B cell (primary cell): ENCODE measurements around the gene TRIM62. TPM values are rescaled to one million over a fixed set of nuclear protein-coding genes. Genes with fewer than 3 reads are reported as not detected.

Experiments
- ATAC-seq: fragments of 200-7000 bp; cut with Tn5 transposase; one replicate; pipeline ENCODE4 v1.10.0; 2021; ENCODE audit warnings: low read depth, mild to moderate bottlenecking, moderate number of reproducible peaks, moderate library complexity
- CTCF ChIA-PET: fragments of 350-600 bp; sonication (Branson Sonifier 250); formaldehyde crosslinking; loops from one replicate; lab custom pipeline; 2021; ENCODE audit warnings: antibody characterized with exemption, inconsistent platforms; lab: Charles Lee
- POLR2A ChIA-PET: fragments of 350-600 bp; sonication (Branson Sonifier 250); formaldehyde crosslinking; loops from one replicate; lab custom pipeline; 2021; ENCODE audit warnings: antibody characterized with exemption; lab: Charles Lee
- DNase-seq: peaks from one replicate; pipeline ENCODE4 v3.0.0; 2013
- H2AFZ ChIP-seq: 2 replicates; pipeline ENCODE4 v1.6.1; 2012; ENCODE audit warnings: mild to moderate bottlenecking, low read depth, low read length; ENCODE audit not compliant: insufficient read depth, poor library complexity, severe bottlenecking
- H3K27ac ChIP-seq, 2 donors: 1 replicate in 1 of 2; 2 replicates in 1 of 2; pipeline ENCODE4 v1.5.1; 2012 to 2013; ENCODE audit warnings: low read length in 2 of 2, mild to moderate bottlenecking in 2 of 2, moderate library complexity in 1 of 2
- H3K27me3 ChIP-seq, 4 experiments: fragments of 200-600 bp in 1 of 4; sonication (generic) in 1 of 4; replicated peaks in 1 of 4; 1 replicate in 2 of 4; 2 replicates in 2 of 4; pipeline versions ENCODE4 v1.6.1 to v1.7.0; 2013 to 2016; ENCODE audit warnings: low read length in 3 of 4, mild to moderate bottlenecking in 2 of 4, mixed read lengths in 1 of 4, moderate library complexity in 1 of 4; ENCODE audit not compliant: insufficient read depth in 4 of 4, control insufficient read depth in 3 of 4; ENCODE audit errors: control extremely low read depth in 1 of 4
- H3K36me3 ChIP-seq, 2 experiments: replicated peaks in 1 of 2; 1 replicate in 1 of 2; 2 replicates in 1 of 2; pipeline versions ENCODE4 v1.6.1 to v1.7.1; 2013; ENCODE audit warnings: low read length in 1 of 2; ENCODE audit not compliant: insufficient read depth in 2 of 2, control insufficient read depth in 1 of 2; ENCODE audit errors: control extremely low read depth in 1 of 2, extremely low read depth in 1 of 2
- H3K4me1 ChIP-seq, 2 donors: fragments of 200-600 bp in 1 of 2; sonication (generic) in 1 of 2; 1 replicate in 1 of 2; 2 replicates in 1 of 2; pipeline versions ENCODE4 v1.5.1 to v1.6.1; 2013 to 2017; ENCODE audit warnings: low read length in 2 of 2; ENCODE audit not compliant: control insufficient read depth in 2 of 2, insufficient read depth in 2 of 2
- H3K4me2 ChIP-seq: replicated peaks from 2 replicates; pipeline ENCODE3; 2012; ENCODE audit warnings: mild to moderate bottlenecking, low read depth, low read length; ENCODE audit not compliant: poor library complexity, severe bottlenecking
- H3K4me3 ChIP-seq, 5 experiments: fragments of 200-600 bp in 1 of 5; sonication (generic) in 1 of 5; 1 replicate in 3 of 5; 2 replicates in 2 of 5; pipeline versions ENCODE4 v1.5.1 to v1.7.0; 2011 to 2016; ENCODE audit warnings: low read length in 4 of 5, mild to moderate bottlenecking in 4 of 5, low read depth in 2 of 5, control low read depth in 1 of 5, moderate library complexity in 1 of 5; ENCODE audit not compliant: insufficient read depth in 1 of 5; ENCODE audit errors: control extremely low read depth in 1 of 5, extremely low read depth in 1 of 5
- H3K79me2 ChIP-seq: fragments of 200-600 bp; sonication (generic); one replicate; pipeline ENCODE4 v1.6.0; 2016; ENCODE audit warnings: low read length; ENCODE audit not compliant: control insufficient read depth, insufficient read depth
- H3K9ac ChIP-seq: fragments of 200-600 bp; sonication (generic); 2 replicates; pipeline ENCODE4 v1.6.1; 2017; ENCODE audit warnings: mild to moderate bottlenecking, low read length, moderate library complexity
- H3K9me3 ChIP-seq, 3 donors: one replicate each; pipeline versions ENCODE4 v1.6.1 to v1.7.1; 2013; ENCODE audit warnings: low read length in 2 of 3; ENCODE audit not compliant: control insufficient read depth in 2 of 3, insufficient read depth in 1 of 3; ENCODE audit errors: control extremely low read depth in 1 of 3
- H4K20me1 ChIP-seq: 2 replicates; pipeline ENCODE4 v1.6.0; 2012; ENCODE audit warnings: mild to moderate bottlenecking, low read length; ENCODE audit not compliant: insufficient read depth, control insufficient read depth, poor library complexity, severe bottlenecking
- H3K27ac Mint-ChIP-seq: one replicate; pipeline ENCODE4 v1.8.0; 2021; ENCODE audit warnings: mixed read lengths
- H3K27me3 Mint-ChIP-seq: one replicate; pipeline ENCODE4 v1.8.0; 2021; ENCODE audit warnings: mixed read lengths
- H3K4me1 Mint-ChIP-seq: one replicate; pipeline ENCODE4 v1.8.0; 2021; ENCODE audit warnings: mixed read lengths
- H3K4me3 Mint-ChIP-seq: one replicate; pipeline ENCODE4 v1.8.0; 2021; ENCODE audit warnings: mixed read lengths
- H3K9me3 Mint-ChIP-seq: one replicate; pipeline ENCODE4 v1.8.0; 2022; ENCODE audit warnings: mixed read lengths; ENCODE audit not compliant: insufficient read depth
- EZH2 ChIP-seq: IDR thresholded peaks from 2 replicates; pipeline ENCODE4 v1.6.1; 2012; ENCODE audit warnings: borderline replicate concordance, low read depth, mild to moderate bottlenecking, moderate library complexity, low read length; ENCODE audit not compliant: insufficient read depth, poor library complexity, severe bottlenecking
- WGBS: methylation state at CpG from one replicate; pipeline ENCODE4 v1.1.5; 2013; ENCODE audit warnings: missing lambda C conversion rate; ENCODE audit not compliant: insufficient coverage; 5-methylcytosine and 5-hydroxymethylcytosine counted together
- intact Hi-C: fragments of 100-400 bp; cut with micrococcal nuclease; formaldehyde crosslinking; loops from one replicate; pipeline ENCODE4 v1.10.0; 2022
- polyA plus RNA-seq: library from polyadenylated mRNA; depleted of rRNA; stranded (reverse); fragments of >200 nt; gene quantifications from 2 replicates; pipeline ENCODE4 v1.2.3, GENCODE V29; 2012
- total RNA-seq, 2 donors: library from RNA; stranded (reverse); fragments of 120-200 nt in 1 of 2; gene quantifications; 1 replicate in 1 of 2; 2 replicates in 1 of 2; pipeline versions ENCODE4 v1.2.3 to v1.2.4, GENCODE V29; 2013 to 2022
- TF ChIP-seq, protein P1 (sequence below): fragments of 200-600 bp; IDR thresholded peaks from one replicate; pipeline ENCODE4 v1.8.0; 2022; ENCODE audit warnings: antibody characterized with exemption, mild to moderate bottlenecking

The TRIM62 gene
- total and polyA plus RNA-seq, 2 donors (not counting 1 experiment from before 2014, with no cell fraction given) = 10.7 to 24.1 TPM

DNA sequence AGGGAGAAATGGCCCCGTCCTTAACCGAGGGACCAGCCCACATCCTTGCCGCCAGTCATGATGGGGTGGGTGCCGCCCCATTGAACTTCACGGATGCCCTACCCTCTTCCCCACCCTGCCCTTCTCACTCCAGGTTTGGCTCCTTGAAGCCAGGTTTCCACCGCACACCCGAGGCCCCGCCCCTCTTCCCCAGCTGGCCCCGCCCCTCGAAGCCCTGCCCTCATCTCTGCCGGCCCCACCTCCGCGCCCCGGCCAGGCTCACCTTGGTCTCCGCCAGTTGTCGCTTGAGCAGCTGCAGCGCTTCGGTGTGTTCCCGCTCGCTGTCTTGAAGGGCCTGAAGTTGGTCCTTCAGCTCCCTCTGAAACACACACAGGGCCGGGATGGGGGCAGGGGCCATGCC lies 16.6 kb downstream of the TRIM62 start:
- DNase-seq (no peak), ATAC-seq (no peak)
- Histone ChIP-seq H2AFZ (no peak overlapping the region), H3K9ac (no peak overlapping the region), H3K27ac (no peak overlapping the region), H3K4me3 (no peak overlapping the region), H4K20me1 (no peaks in the 10 kb centered on the region), H3K79me2 (no peaks in the 10 kb centered on the region), H3K27me3 (no peaks in the 10 kb centered on the region), H3K4me2 (no peak overlapping the region), H3K4me1 (no peaks in the 10 kb centered on the region), H3K36me3 (peaks cover 0 to 31% of the 10 kb centered on the region in 2 experiments), H3K9me3 (peaks cover 0 to 3% (median 0%) of the 10 kb centered on the region in 3 donors)
- intact Hi-C loops = no loop called here
- H3K4me1 Mint-ChIP-seq = no peaks in the 10 kb centered on the region
- TF ChIP-seq, protein P1, sequence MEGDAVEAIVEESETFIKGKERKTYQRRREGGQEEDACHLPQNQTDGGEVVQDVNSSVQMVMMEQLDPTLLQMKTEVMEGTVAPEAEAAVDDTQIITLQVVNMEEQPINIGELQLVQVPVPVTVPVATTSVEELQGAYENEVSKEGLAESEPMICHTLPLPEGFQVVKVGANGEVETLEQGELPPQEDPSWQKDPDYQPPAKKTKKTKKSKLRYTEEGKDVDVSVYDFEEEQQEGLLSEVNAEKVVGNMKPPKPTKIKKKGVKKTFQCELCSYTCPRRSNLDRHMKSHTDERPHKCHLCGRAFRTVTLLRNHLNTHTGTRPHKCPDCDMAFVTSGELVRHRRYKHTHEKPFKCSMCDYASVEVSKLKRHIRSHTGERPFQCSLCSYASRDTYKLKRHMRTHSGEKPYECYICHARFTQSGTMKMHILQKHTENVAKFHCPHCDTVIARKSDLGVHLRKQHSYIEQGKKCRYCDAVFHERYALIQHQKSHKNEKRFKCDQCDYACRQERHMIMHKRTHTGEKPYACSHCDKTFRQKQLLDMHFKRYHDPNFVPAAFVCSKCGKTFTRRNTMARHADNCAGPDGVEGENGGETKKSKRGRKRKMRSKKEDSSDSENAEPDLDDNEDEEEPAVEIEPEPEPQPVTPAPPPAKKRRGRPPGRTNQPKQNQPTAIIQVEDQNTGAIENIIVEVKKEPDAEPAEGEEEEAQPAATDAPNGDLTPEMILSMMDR = no peak
- no peak for TF ChIP-seq EZH2
- POLR2A ChIA-PET = no interaction called here
- H3K4me3 Mint-ChIP-seq = no peak overlapping the region
- WGBS = 94% methylated on average over 19 of the region's 21 CpGs
- CTCF ChIA-PET = no interaction called here
- no peaks in the 10 kb centered on the region for H3K27me3 Mint-ChIP-seq
- no peaks in the 10 kb centered on the region for H3K9me3 Mint-ChIP-seq
- H3K27ac Mint-ChIP-seq = no peak overlapping the region

DNA sequence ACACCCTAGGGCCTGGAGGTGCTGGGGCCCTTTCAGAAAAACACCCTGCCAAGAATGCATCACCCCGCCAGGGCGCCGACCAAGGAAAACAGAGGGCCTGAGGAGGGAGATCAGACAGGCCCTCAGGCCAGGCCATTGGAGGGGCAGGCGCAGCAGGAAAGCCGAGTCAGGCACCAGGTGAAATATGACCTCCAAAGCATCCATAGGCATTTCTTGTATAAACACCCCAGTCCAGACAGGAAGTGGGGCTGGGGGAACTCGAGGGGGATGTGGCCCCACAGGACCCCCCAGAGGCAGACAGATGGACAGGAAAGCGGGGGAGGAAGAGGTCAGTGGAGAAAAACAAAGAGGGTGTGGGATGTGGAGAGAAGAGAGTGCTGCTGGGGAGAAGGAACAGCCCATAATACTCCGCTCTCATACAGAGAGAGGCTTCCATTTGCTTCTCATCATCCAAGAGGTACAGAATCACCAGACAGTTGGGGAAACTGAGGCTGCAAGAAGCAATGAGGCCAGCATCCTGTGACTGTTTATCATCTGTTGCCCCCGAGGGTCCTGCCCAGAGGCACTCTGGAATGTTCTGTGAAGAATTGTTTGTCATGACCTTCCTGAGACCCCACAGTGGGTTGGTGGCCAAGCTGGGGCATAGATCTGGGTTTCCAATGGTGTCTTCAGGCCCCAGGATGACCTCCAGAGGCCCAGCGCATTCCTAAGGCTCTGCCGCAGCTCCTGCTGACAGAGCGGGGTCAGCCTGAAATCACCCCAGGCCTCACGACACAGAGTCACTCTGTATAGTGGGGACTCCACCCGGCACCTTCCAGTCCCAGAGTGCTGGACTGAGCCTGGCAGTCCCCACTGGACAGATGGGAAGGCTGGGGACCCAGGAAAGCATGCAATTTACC lies 18.0 kb downstream of the TRIM62 start:
- H3K4me3 ChIP-seq = no peak overlapping the region
- H3K27ac Mint-ChIP-seq = no peak overlapping the region
- no peak for ATAC-seq

More for the DNA sequence above, 18.0 kb downstream of the TRIM62 start:
- Mint-ChIP-seq H3K4me1 (no peaks in the 10 kb centered on the region), H3K9me3 (no peaks in the 10 kb centered on the region), H3K27me3 (no peaks in the 10 kb centered on the region), H3K4me3 (no peak overlapping the region)
- TF ChIP-seq, protein P1 = no peak
- TF ChIP-seq EZH2 = no peak
- no peak overlapping the region for H3K4me2 ChIP-seq
- 91% methylated on average over 9 of the region's 14 CpGs for WGBS
- DNase-seq = no peak
- POLR2A ChIA-PET = no interaction called here
- H3K9ac ChIP-seq = no peak overlapping the region
- H3K9me3 ChIP-seq = peaks cover 0 to 3% (median 0%) of the 10 kb centered on the region in 3 donors
- no peak overlapping the region for H2AFZ ChIP-seq
- intact Hi-C loops = no loop called here
- no peak overlapping the region for H3K27ac ChIP-seq
- no peaks in the 10 kb centered on the region for H4K20me1 ChIP-seq
- no peaks in the 10 kb centered on the region for H3K27me3 ChIP-seq
- no peaks in the 10 kb centered on the region for H3K79me2 ChIP-seq
- H3K36me3 ChIP-seq = peaks cover 0 to 32% of the 10 kb centered on the region in 2 experiments
- CTCF ChIA-PET = no interaction called here
- H3K4me1 ChIP-seq = no peaks in the 10 kb centered on the region
